Kidney (tissue), 14 donors: ENCODE results near the gene RASEF. TPM values are rescaled to one million over a fixed set of nuclear protein-coding genes. Genes with fewer than 3 reads are reported as not detected.

Experiments used
- DNase-seq, 5 donors: peaks; one replicate each; pipeline ENCODE4 v3.0.0-alpha.2; 2013 to 2020
- FAIRE-seq: peaks from 2 replicates; lab custom pipeline; 2012; peaks lifted over from hg19 to GRCh38; lab: Jason Lieb, UNC
- H3K27ac ChIP-seq, 2 donors: one replicate each; pipeline ENCODE4 v1.7.0; 2013; ENCODE audit warnings: low read depth in 2 of 2, low read length in 2 of 2, inconsistent platforms in 1 of 2
- H3K27me3 ChIP-seq: one replicate; pipeline ENCODE4 v1.7.1; 2013; ENCODE audit warnings: low read length, inconsistent platforms; ENCODE audit not compliant: control insufficient read depth, insufficient read depth
- H3K36me3 ChIP-seq, 3 donors: one replicate each; pipeline versions ENCODE4 v1.7.0 to v1.7.1; 2013; ENCODE audit warnings: low read length in 3 of 3, control low read depth in 1 of 3, inconsistent platforms in 1 of 3; ENCODE audit not compliant: insufficient read depth in 3 of 3, control insufficient read depth in 2 of 3
- H3K4me1 ChIP-seq, 3 donors: one replicate each; pipeline versions ENCODE4 v1.7.0 to v1.7.1; 2013; ENCODE audit warnings: low read length in 3 of 3, inconsistent platforms in 1 of 3, low read depth in 1 of 3; ENCODE audit not compliant: control insufficient read depth in 2 of 3, insufficient read depth in 2 of 3
- H3K4me3 ChIP-seq, 3 donors: one replicate each; pipeline versions ENCODE4 v1.7.0 to v1.8.1; 2013; ENCODE audit warnings: low read length in 3 of 3, control low read depth in 1 of 3, inconsistent platforms in 1 of 3
- H3K9ac ChIP-seq, 3 donors: one replicate each; pipeline versions ENCODE4 v1.7.0 to v1.7.1; 2013; ENCODE audit warnings: low read length in 3 of 3, control low read depth in 1 of 3, inconsistent platforms in 1 of 3
- H3K9me3 ChIP-seq, 3 donors: one replicate each; pipeline versions ENCODE4 v1.7.0 to v1.7.1; 2013; ENCODE audit warnings: low read length in 3 of 3, control low read depth in 1 of 3, inconsistent platforms in 1 of 3; ENCODE audit not compliant: control insufficient read depth in 2 of 3, insufficient read depth in 1 of 3
- CTCF ChIP-seq: IDR thresholded peaks from 3 replicates; pipeline ENCODE4 v1.5.1; 2012; ENCODE audit warnings: mild to moderate bottlenecking, moderate library complexity, borderline replicate concordance; ENCODE audit not compliant: insufficient read depth; ENCODE audit errors: extremely low read depth
- intact Hi-C: fragments of 100-400 bp; cut with DNase I; formaldehyde crosslinking; loops from one replicate; pipeline ENCODE4 v1.11.1; 2022
- polyA plus RNA-seq: library from polyadenylated mRNA; stranded (reverse); fragments of 350-450 nt; fragmentation: Illumina TruSeq; extraction: RNeasy Lipid Tissue Mini Kit (QIAGEN cat#74804); gene quantifications from one replicate; pipeline ENCODE4 v1.2.3, GENCODE V29; 2014; ENCODE audit warnings: low read depth, low replicate concordance; ENCODE audit not compliant: insufficient read depth
- total RNA-seq: library from RNA; stranded (reverse); fragmentation: NEBNext Ultra II Directional; extraction: Animal tissue kit (Norgen Biotek cat#: 25700); gene quantifications from one replicate; pipeline ENCODE4 v1.2.1, GENCODE V29; 2021
- donor health status: control.
- donor health status: control.
- donor health status: control.
- donor health status: control.
- donor health status: control.
- donor health status: DM: yes; HTN: yes; CAD: no.
- donor health status: Normal renal cell carcinoma (clear cell type).

The RASEF gene
- total and polyA plus RNA-seq, 2 donors from 2014 or later: 2.2 to 11.9 TPM

- Histone ChIP-seq H3K9me3 (no peaks in the 10 kb centered on the region), H3K4me3 (no peak overlapping the region), H3K4me1 (peaks cover 0 to 6% (median 2%) of the 10 kb centered on the region in 3 donors), H3K27me3 (peaks cover 4% of the 10 kb centered on the region), H3K27ac (no peak overlapping the region), H3K9ac (no peak overlapping the region), H3K36me3 (no peaks in the 10 kb centered on the region)
- DNase-seq (no peak), FAIRE-seq (no peak)
- intact Hi-C loops: no loop called here
- TF ChIP-seq CTCF: no peak
These were observed 3.5 kb downstream of the RASEF start for GRCh38 chr9:83059417-83059816.

GRCh38 chr9:83056911-83057310 lies 6.0 kb downstream of the RASEF start:
- no peaks in the 10 kb centered on the region for H3K36me3 ChIP-seq

GRCh38 chr9:83056174-83056573 lies 6.8 kb downstream of the RASEF start:
- Histone ChIP-seq H3K9ac (no peak overlapping the region), H3K4me3 (no peak overlapping the region), H3K36me3 (no peaks in the 10 kb centered on the region), H3K9me3 (no peaks in the 10 kb centered on the region), H3K27ac (no peak overlapping the region), H3K4me1 (peaks cover 0 to 1% (median 0%) of the 10 kb centered on the region in 3 donors), H3K27me3 (peaks cover 4% of the 10 kb centered on the region)
- FAIRE-seq (no peak), DNase-seq (no peak)
- intact Hi-C loops: no loop called here
- no peak for TF ChIP-seq CTCF

More at GRCh38 chr9:83056911-83057310, 6.0 kb downstream of the RASEF start:
- Histone ChIP-seq H3K27me3 (peaks cover 4% of the 10 kb centered on the region), H3K9ac (no peak overlapping the region), H3K4me3 (no peak overlapping the region), H3K9me3 (no peaks in the 10 kb centered on the region), H3K27ac (no peak overlapping the region), H3K4me1 (peaks cover 0 to 6% (median 0%) of the 10 kb centered on the region in 3 donors)
- TF ChIP-seq CTCF: no peak
- intact Hi-C loops: no loop called here
- DNase-seq: no peak
- no peak for FAIRE-seq
